A549 (cell line): ENCODE results near the gene ATP13A3. TPM values are rescaled to one million over a fixed set of nuclear protein-coding genes. Genes with fewer than 3 reads are reported as not detected.

ENCODE experiments used
- ATAC-seq, 2 experiments: fragments of 200-7000 bp in 1 of 2; fragments of >200 bp in 1 of 2; cut with Nextera tagmentation in 1 of 2; cut with Tn5 transposase in 1 of 2; 3 replicates each; pipeline versions ENCODE4 v1.8.0 to v1.9.1; 2018 to 2020; ENCODE audit warnings: mild to moderate bottlenecking in 1 of 2, moderate library complexity in 1 of 2
- CTCF ChIA-PET: fragments of 300-600 bp; sonication (Branson Sonifier 250); formaldehyde crosslinking; extraction: SDS; loops from one replicate; lab custom pipeline; 2021; ENCODE audit warnings: antibody characterized with exemption, inconsistent platforms; lab: Yijun Ruan, JAX
- POLR2A ChIA-PET: fragments of 350-600 bp; formaldehyde crosslinking; extraction: SDS; loops from one replicate; lab custom pipeline; 2021; ENCODE audit warnings: antibody characterized with exemption, inconsistent platforms; lab: Yijun Ruan, JAX
- DNase-seq, 2 experiments: peaks; one replicate each; pipeline versions ENCODE4 v3.0.0 to v3.0.0-alpha.2; 2011 to 2016; ENCODE audit warnings: low read depth in 1 of 2, low spot score in 1 of 2
- FAIRE-seq: peaks from 2 replicates; lab custom pipeline; 2011; peaks lifted over from hg19 to GRCh38; lab: Jason Lieb, UNC
- H3K27ac ChIP-seq, 2 experiments: fragments of >200 bp; sonication (Bioruptor Twin); formaldehyde crosslinking; 3 replicates each; pipeline ENCODE4 v1.5.1; 2016 to 2017
- H3K4me1 ChIP-seq: fragments of >200 bp; sonication (Bioruptor Twin); formaldehyde crosslinking; 3 replicates; pipeline ENCODE4 v1.6.1; 2016
- H3K4me2 ChIP-seq: fragments of >200 bp; sonication (Bioruptor Twin); formaldehyde crosslinking; 3 replicates; pipeline ENCODE4 v1.6.1; 2016
- H3K4me3 ChIP-seq: fragments of >200 bp; sonication (Bioruptor Twin); formaldehyde crosslinking; 3 replicates; pipeline ENCODE4 v1.5.1; 2016
- H3K9me3 ChIP-seq: fragments of >200 bp; sonication (Bioruptor Twin); formaldehyde crosslinking; 3 replicates; pipeline ENCODE4 v1.6.1; 2016
- BHLHE40 ChIP-seq: IDR thresholded peaks from 2 replicates; pipeline ENCODE4 v1.6.1; 2012; ENCODE audit warnings: low read depth, low read length, inconsistent platforms
- CTCF ChIP-seq: fragments of >200 bp; sonication (Bioruptor Twin); formaldehyde crosslinking; IDR thresholded peaks from 3 replicates; pipeline ENCODE4 v1.5.1; 2016
- ELK1 ChIP-seq: fragments of 150-350 bp; IDR thresholded peaks from 2 replicates; pipeline ENCODE4 v1.6.1; 2014; ENCODE audit warnings: low read depth, mild to moderate bottlenecking, low read length
- ESRRA ChIP-seq: fragments of 150-350 bp; IDR thresholded peaks from 2 replicates; pipeline ENCODE4 v1.6.1; 2014; ENCODE audit warnings: mild to moderate bottlenecking, low read length, borderline replicate concordance
- FOSB ChIP-seq: fragments of 250-450 bp; sonication (Bioruptor Pico); IDR thresholded peaks from 2 replicates; pipeline ENCODE4 v1.5.0; 2020; ENCODE audit warnings: mild to moderate bottlenecking, moderate library complexity
- GATA3 ChIP-seq: IDR thresholded peaks from 2 replicates; pipeline ENCODE4 v1.6.1; 2012; ENCODE audit warnings: borderline replicate concordance
- HDAC2 ChIP-seq: fragments of 200-600 bp; sonication (generic); IDR thresholded peaks from 2 replicates; pipeline ENCODE4 v1.6.1; 2016
- HMGXB4 ChIP-seq: fragments of 250-450 bp; sonication (Bioruptor Pico); IDR thresholded peaks from 2 replicates; pipeline ENCODE4 v1.5.0; 2021; ENCODE audit warnings: mild to moderate bottlenecking, moderate library complexity, borderline replicate concordance
- HOXB5 ChIP-seq: fragments of 250-450 bp; sonication (Bioruptor Pico); IDR thresholded peaks from 2 replicates; pipeline ENCODE4 v1.5.0; 2020; ENCODE audit warnings: mild to moderate bottlenecking, moderate library complexity
- KDM1A ChIP-seq: fragments of 200-600 bp; sonication (generic); IDR thresholded peaks from 2 replicates; pipeline ENCODE4 v1.6.1; 2016; ENCODE audit warnings: low read depth, mild to moderate bottlenecking
- KDM5A ChIP-seq: fragments of 200-600 bp; sonication (generic); IDR thresholded peaks from 2 replicates; pipeline ENCODE4 v1.6.1; 2016; ENCODE audit warnings: antibody characterized with exemption, mild to moderate bottlenecking
- MAZ ChIP-seq: fragments of 150-350 bp; IDR thresholded peaks from 2 replicates; pipeline ENCODE4 v1.6.1; 2014; ENCODE audit warnings: antibody characterized with exemption, low read depth, low read length, borderline replicate concordance
- MYC ChIP-seq: IDR thresholded peaks from 2 replicates; pipeline ENCODE4 v1.6.1; 2012; ENCODE audit warnings: mild to moderate bottlenecking, inconsistent platforms, low read length, improper control_type of control experiment, borderline replicate concordance
- POLR2AphosphoS2 ChIP-seq: conservative IDR thresholded peaks from 2 replicates; pipeline ENCODE4 v1.6.1; 2012; ENCODE audit warnings: low read length, improper control_type of control experiment, inconsistent platforms
- RARB ChIP-seq: fragments of 250-450 bp; sonication (Bioruptor Pico); IDR thresholded peaks from 2 replicates; pipeline ENCODE4 v1.8.0; 2021; ENCODE audit warnings: mild to moderate bottlenecking, moderate library complexity
- RFX5 ChIP-seq: fragments of 450-650 bp; IDR thresholded peaks from 2 replicates; pipeline ENCODE4 v1.7.1; 2014; ENCODE audit warnings: antibody characterized with exemption, mild to moderate bottlenecking, moderate library complexity
- TP53 ChIP-seq: fragments of 250-450 bp; sonication (Bioruptor Pico); IDR thresholded peaks from 2 replicates; pipeline ENCODE4 v1.5.0; 2021; ENCODE audit warnings: mild to moderate bottlenecking, moderate library complexity
- ZC3H11A ChIP-seq: fragments of 450-650 bp; IDR thresholded peaks from 2 replicates; pipeline ENCODE4 v1.6.1; 2014; ENCODE audit warnings: antibody characterized with exemption, mild to moderate bottlenecking
- ZFP36 ChIP-seq: fragments of 450-650 bp; IDR thresholded peaks from 2 replicates; pipeline ENCODE4 v1.6.1; 2014; ENCODE audit warnings: borderline replicate concordance; ENCODE audit not compliant: partially characterized antibody
- WGBS: methylation state at CpG from one replicate; pipeline ENCODE4 v1.1.6; 2017; ENCODE audit errors: missing lambda C conversion rate; 5-methylcytosine and 5-hydroxymethylcytosine counted together
- polyA plus RNA-seq, 4 experiments: library from polyadenylated mRNA; depleted of rRNA in 3 of 4; stranded (reverse); fragments of >200 nt; fragmentation: RNase III in 1 of 4; extraction: RNeasy Plus Mini Kit Qiagen cat#74134 plus additional on column Dnase treatment in 1 of 4; gene quantifications; 2 replicates in 3 of 4; 3 replicates in 1 of 4; pipeline ENCODE4 v1.2.3, GENCODE V29; 2011 to 2017

The ATP13A3 gene
- polyA plus RNA-seq, 2 of the 4 experiments (the other 2 are of a cell fraction): 63.6 to 102 TPM

GRCh38 chr3:194379231-194379630, 107.6 kb downstream of the ATP13A3 start:
- CTCF ChIA-PET: interaction anchor here (3.0 kb wide), 1 partner anchor 35 kb away, joined by 12 read pairs; no protein-coding TSS in a partner anchor
- FAIRE-seq: no peak

GRCh38 chr3:194377708-194378107, 109.1 kb downstream of the ATP13A3 start:
- CTCF ChIA-PET: interaction anchor here (3.0 kb wide), 1 partner anchor 33 kb away, joined by 12 read pairs; no protein-coding TSS in a partner anchor
- H3K4me1 ChIP-seq: no peaks in the 10 kb centered on the region
- POLR2A ChIA-PET: no interaction called here

More at GRCh38 chr3:194379231-194379630, 107.6 kb downstream of the ATP13A3 start:
- Histone ChIP-seq H3K9me3 (no peaks in the 10 kb centered on the region), H3K4me1 (no peaks in the 10 kb centered on the region)
- TF ChIP-seq HDAC2 (no peak), HOXB5 (no peak), RARB (CRISPR knock-in tag) (no peak), ELK1 (no peak), ZFP36 (no peak), TP53 (CRISPR knock-in tag) (no peak), ESRRA (no peak)
- TF ChIP-seq, all 56 proteins: peak for 0
- H3K4me3 ChIP-seq: no peak overlapping the region
- WGBS: 72% methylated on average over 6 of the region's 6 CpGs
- POLR2A ChIA-PET: no interaction called here
- H3K4me2 ChIP-seq: no peak overlapping the region
- DNase-seq (no peak), ATAC-seq (no peak)
- no peak overlapping the region for H3K27ac ChIP-seq

More at GRCh38 chr3:194377708-194378107, 109.1 kb downstream of the ATP13A3 start:
- no peak overlapping the region for H3K4me2 ChIP-seq
- WGBS: 92% methylated on average over 1 of the region's 1 CpG
- ATAC-seq (no peak), FAIRE-seq (no peak), DNase-seq (no peak)
- no peak overlapping the region for H3K4me3 ChIP-seq
- no peak for TF ChIP-seq MYC
- TF ChIP-seq MAZ: no peak
- TF ChIP-seq RFX5: no peak
- TF ChIP-seq POLR2AphosphoS2: no peak
- TF ChIP-seq ESRRA: no peak
- TF ChIP-seq FOSB (CRISPR knock-in tag): no peak
- no peak for TF ChIP-seq CTCF
- TF ChIP-seq BHLHE40: no peak
- no peak for TF ChIP-seq KDM5A
- no peak for TF ChIP-seq ZC3H11A
- no peak for TF ChIP-seq HOXB5
- TF ChIP-seq HMGXB4 (CRISPR knock-in tag): no peak
- TF ChIP-seq GATA3: no peak
- TF ChIP-seq KDM1A: no peak
- H3K9me3 ChIP-seq: no peaks in the 10 kb centered on the region
- H3K27ac ChIP-seq: no peak overlapping the region
